ENCODE data around the gene LRRC43. TPM values are rescaled to one million over a fixed set of nuclear protein-coding genes. Genes with fewer than 3 reads are reported as not detected.

The LRRC43 gene
- total and polyA plus RNA-seq, 10 of the 15 experiments (the other 5 are each of a cell fraction or from before 2014, with no cell fraction given): 0.23 TPM; not detected in 9

DNA sequence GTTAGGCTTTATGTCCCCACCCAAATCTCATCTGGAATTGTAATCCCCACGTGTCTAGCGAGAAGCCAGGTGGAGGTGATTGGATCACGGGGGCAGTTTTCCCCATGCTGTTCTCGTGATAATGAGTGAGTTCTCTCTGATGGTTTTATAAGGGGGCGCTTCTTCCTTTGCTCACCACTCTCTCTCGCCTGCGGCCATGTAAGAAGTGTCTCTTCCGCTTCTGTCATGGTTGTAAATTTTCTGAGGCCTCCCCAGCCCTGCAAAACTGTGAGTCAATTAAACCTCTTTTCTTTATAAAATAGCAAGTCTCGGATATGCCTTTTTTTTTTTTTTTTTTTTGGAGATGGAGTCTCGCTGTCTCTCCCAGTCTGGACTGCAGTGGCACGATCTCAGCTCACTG lies 22.2 kb upstream of the LRRC43 start:
- Histone ChIP-seq H3K9ac (ENCODE audit: control insufficient read depth, insufficient read depth, low read length) (no peak overlapping the region), H3K79me2 (ENCODE audit: control insufficient read depth, insufficient read depth, low read length) (no peaks in the 10 kb centered on the region), H3K4me2 (ENCODE audit: control insufficient read depth, insufficient read depth) (no peak overlapping the region), H3K4me1 (ENCODE audit: control insufficient read depth, insufficient read depth, low read length) (peaks cover 14% of the 10 kb centered on the region), H3K27me3 (replicated peaks in 1 of 2; ENCODE audit: control insufficient read depth in 2 of 2, insufficient read depth in 2 of 2, low read length in 1 of 2) (no peaks in the 10 kb centered on the region), H3K36me3 (ENCODE audit: control insufficient read depth in 2 of 2, insufficient read depth in 2 of 2, low read length in 1 of 2) (no peaks in the 10 kb centered on the region), H2AFZ (ENCODE audit: control insufficient read depth, low read depth, low read length) (no peak overlapping the region), H3K27ac (ENCODE audit: control insufficient read depth, insufficient read depth) (no peak overlapping the region), H4K20me1 (ENCODE audit: control insufficient read depth, insufficient read depth) (no peaks in the 10 kb centered on the region), H3K4me3 (no peak overlapping the region), H3K9me3 (replicated peaks; ENCODE audit: control insufficient read depth, insufficient read depth, low read length) (no peaks in the 10 kb centered on the region)
- TF ChIP-seq SPI1 (IDR thresholded peaks at IDR 0.05; ENCODE audit: borderline replicate concordance, insufficient read depth, low read depth, low read length) (no peak), TBL1XR1 (IDR thresholded peaks at IDR 0.05; ENCODE audit: low read depth, low read length) (no peak), ZNF24 (IDR thresholded peaks at IDR 0.05) (no peak), CHD4 (IDR thresholded peaks at IDR 0.05) (no peak), ATF7 (IDR thresholded peaks at IDR 0.05; ENCODE audit: low read depth) (no peak), IKZF1 (conservative IDR thresholded peaks at IDR 0.05) (no peak), SP1 (IDR thresholded peaks at IDR 0.05; ENCODE audit: low read depth, low read length) (no peak)
- TF ChIP-seq, protein P1, sequence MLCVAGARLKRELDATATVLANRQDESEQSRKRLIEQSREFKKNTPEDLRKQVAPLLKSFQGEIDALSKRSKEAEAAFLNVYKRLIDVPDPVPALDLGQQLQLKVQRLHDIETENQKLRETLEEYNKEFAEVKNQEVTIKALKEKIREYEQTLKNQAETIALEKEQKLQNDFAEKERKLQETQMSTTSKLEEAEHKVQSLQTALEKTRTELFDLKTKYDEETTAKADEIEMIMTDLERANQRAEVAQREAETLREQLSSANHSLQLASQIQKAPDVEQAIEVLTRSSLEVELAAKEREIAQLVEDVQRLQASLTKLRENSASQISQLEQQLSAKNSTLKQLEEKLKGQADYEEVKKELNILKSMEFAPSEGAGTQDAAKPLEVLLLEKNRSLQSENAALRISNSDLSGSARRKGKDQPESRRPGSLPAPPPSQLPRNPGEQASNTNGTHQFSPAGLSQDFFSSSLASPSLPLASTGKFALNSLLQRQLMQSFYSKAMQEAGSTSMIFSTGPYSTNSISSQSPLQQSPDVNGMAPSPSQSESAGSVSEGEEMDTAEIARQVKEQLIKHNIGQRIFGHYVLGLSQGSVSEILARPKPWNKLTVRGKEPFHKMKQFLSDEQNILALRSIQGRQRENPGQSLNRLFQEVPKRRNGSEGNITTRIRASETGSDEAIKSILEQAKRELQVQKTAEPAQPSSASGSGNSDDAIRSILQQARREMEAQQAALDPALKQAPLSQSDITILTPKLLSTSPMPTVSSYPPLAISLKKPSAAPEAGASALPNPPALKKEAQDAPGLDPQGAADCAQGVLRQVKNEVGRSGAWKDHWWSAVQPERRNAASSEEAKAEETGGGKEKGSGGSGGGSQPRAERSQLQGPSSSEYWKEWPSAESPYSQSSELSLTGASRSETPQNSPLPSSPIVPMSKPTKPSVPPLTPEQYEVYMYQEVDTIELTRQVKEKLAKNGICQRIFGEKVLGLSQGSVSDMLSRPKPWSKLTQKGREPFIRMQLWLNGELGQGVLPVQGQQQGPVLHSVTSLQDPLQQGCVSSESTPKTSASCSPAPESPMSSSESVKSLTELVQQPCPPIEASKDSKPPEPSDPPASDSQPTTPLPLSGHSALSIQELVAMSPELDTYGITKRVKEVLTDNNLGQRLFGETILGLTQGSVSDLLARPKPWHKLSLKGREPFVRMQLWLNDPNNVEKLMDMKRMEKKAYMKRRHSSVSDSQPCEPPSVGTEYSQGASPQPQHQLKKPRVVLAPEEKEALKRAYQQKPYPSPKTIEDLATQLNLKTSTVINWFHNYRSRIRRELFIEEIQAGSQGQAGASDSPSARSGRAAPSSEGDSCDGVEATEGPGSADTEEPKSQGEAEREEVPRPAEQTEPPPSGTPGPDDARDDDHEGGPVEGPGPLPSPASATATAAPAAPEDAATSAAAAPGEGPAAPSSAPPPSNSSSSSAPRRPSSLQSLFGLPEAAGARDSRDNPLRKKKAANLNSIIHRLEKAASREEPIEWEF (IDR thresholded peaks at IDR 0.05; ENCODE audit: insufficient replicate concordance, low read depth, low read length): no peak
- no peak for DNase-seq (ENCODE audit: low read depth, low spot score)
- in situ Hi-C loops (cut with MboI) (no loop called here), intact Hi-C loops (cut with micrococcal nuclease; ENCODE audit: unreplicated experiment) (no loop called here)
- ChIA-PET CTCF (no interaction called here), POLR2A (no interaction called here), SMC1A (ENCODE audit: uncharacterized antibody, unreplicated experiment) (no interaction called here), RAD21 (ENCODE audit: unreplicated experiment) (interaction anchor here (0.6 to 0.7 kb wide), 2 partner anchors 64 to 777 kb away, joined by 3 to 4 read pairs; no protein-coding TSS in a partner anchor)
- BruUV-seq (replicated peaks): no TSS peak
- WGBS (ENCODE audit: insufficient coverage, insufficient replicate concordance, low lambda C conversion rate, missing lambda C conversion rate): 77% methylated on average over 10 of the region's 11 CpGs
- FAIRE-seq: no peak
- no peak for ATAC-seq

Data from GM12878 (cell line).